Measurements from ENCODE around the gene CRACDL.

CRACDL gene

DNA sequence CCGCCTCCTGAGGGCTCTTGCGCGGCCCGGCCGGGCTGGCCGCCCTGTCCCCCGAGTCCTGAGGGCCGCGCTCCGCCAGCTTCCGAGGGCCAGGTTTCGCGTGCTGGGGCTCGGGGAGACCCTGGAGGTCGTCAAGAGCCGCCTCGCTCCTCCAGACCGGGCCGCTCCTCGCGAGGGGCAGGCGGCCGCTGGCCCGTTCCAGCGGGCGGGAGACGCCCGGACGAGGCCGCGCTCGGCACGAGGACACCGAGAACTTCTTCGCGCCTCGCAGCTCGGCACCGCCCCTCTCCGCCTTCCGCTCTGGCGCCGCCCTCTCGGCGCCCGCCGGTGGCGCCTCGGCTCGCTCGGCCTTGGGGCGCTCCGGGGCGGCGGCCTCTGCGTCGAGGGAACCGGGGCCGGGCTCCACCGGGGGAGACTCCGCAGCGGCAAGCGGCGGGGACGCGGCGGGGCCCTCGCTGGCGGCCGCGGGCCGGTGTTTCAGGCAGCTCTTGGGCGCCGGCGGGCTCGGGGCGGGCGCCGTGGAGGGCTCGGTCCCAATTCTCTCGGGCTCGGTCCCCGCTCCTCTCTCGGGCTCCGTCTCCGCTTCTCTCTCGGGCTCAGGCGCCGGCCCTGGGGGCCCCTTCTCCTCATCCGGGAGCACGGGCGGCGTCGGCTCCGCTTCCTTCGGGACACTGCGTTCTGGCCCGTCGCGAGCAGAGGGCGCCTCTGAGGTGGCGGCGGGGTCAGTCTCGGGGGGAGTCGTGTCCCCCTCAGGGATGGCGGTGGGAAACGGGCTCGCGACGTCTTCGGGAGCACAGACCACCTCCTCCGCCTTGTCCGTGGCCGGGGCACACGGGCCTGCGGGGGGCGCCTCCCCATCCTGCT, 113.5 kb downstream of the CRACDL start:
- DNase-seq (ENCODE audit: low read depth) = no peak

DNA sequence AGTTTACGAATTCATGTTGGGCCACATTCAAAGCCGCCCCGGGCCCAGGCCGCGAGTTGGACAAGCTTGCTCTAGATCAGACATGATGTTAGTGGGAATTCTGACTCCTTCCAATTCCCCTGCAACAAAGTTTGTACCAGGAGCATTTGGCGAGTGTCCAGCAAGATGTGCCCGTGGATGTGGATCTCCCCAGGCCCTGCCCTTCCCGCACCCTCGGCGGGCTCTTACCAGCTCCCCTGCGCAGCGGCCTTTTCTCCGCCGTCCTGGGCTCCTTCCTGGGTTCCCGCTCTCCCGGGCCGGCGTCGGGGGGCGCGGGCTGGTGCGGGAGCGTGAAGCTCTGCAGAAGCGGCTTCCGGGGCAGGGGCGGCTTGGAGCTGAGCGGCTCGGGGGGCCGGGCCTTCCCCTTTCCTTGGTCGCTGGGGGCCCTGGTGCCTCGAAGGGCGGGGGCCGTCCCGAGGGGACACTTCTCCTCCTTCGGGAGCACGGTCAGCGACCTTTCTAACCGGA, 114.3 kb downstream of the CRACDL start:
- DNase-seq (ENCODE audit: low read depth) = no peak

DNA sequence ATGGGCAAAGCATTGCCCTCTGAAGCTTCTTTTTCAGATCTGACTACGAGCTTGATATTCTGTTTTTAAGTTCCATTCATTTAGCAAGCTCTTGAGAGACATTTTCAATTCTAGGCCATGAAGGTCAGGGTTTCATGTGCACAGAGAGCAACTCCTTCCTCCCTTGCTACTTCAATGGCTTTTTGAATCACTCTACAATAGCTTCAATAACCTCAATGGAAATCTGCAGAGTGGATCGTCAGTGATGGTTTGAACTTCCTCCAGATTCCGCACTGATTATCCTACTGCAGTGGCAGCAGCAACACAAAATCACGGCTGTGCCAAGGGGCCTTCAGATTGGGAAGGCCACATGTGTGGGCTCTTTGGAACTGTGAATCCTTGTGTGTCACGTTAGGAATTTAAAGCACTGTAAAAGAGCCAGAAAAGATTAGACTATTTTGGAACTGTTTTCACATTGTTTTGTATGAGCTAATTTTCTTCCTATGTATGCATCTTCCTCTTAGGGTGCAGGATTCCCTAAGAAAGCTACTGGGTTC, 116.7 kb downstream of the CRACDL start:
- no peak for DNase-seq (ENCODE audit: low read depth)

DNA sequence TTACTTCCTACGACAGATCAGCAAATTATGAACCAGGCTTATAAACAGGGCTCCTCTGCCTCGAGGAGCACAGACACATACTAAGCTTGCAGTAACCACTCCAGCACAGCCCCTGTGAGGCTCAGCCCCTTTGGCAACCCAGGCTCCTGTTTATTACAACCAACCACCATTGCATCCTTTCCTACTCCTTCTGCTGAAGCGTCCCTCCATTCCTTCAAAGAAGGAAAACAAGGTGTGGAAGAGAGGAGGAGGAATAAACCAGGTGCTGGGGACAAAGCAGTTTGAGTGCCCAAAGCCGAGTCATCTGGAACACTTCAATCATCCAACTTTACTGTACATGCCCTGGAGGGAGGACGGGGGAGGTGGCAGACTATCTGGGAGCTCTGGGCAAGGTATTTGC, 117.9 kb downstream of the CRACDL start:
- DNase-seq (ENCODE audit: low read depth) = no peak

DNA sequence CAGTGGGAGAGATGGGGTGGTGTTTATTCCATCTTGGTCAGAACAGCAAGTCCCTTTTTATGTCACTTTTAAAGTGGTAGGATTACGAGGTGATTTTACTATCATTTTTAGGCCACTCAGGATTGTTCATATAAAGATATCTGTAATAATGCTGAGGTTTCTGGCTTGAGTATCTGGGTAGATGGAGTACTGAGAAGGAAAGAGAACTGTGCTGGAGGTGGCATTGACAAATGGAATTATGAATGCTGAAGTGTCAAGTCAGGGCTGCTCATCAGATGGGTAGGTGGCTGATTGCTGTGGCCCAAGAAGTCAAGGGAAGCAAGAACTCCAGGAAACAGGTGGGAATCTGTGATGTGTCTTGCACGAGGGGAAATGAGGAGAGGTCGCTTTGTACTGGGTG, 119.7 kb downstream of the CRACDL start:
- DNase-seq (ENCODE audit: low read depth) = no peak

DNA sequence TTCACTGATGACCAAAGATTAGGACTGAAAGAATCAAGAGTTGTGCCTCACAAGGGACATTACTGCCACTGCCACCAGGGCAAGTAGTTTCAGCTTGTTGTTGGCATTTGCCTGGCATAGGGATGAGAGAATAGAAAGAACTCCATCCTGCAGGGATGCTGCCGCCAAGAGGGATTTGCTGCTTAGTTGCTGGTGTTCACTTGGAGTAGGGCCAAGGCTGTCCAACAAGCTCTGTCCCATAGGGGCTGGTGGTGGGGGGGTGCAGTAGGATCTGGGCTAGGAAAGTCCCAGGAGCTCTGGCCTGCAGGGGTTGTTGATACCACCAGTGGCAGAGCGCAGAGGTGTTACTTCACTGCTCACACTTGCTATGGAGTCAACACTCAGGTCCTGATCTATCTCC, 120.2 kb downstream of the CRACDL start:
- no peak for DNase-seq (ENCODE audit: low read depth)

DNA sequence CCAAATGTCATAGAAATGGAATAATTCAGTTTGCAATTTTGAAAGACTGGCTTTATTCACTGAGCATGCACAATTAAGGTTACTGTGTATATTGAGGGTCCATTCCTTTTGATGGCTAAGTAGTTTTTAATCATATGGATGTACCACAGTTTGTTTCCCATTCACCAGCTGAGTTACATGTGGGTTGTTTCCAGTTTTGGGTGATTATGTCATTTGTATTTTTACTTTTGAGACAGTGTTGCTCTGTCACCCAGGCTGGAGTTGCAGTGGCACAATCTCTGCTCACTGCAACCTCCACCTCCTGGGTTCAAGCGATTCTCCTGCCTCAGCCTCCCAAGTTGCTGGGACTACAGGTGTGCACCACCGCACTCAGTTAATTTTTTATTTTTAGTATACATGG, 124.3 kb downstream of the CRACDL start:
- DNase-seq (ENCODE audit: low read depth) = no peak

DNA sequence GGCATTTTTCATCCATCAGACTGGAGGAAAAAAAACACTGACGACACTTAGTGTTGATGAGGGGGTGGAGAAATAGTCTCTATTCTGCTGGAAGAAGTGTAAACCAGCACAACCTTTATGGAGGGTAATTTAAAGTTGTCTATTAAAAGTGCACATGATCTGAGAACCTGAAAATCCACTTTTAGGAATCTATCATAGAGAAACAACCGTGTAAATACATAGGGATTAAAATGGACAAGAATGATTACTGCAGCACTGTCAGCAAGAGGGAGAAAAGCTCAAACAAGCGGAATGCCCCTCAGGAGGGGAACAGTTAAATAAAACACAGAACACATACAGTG, 125.5 kb downstream of the CRACDL start:
- no peak for DNase-seq (ENCODE audit: low read depth)

DNA sequence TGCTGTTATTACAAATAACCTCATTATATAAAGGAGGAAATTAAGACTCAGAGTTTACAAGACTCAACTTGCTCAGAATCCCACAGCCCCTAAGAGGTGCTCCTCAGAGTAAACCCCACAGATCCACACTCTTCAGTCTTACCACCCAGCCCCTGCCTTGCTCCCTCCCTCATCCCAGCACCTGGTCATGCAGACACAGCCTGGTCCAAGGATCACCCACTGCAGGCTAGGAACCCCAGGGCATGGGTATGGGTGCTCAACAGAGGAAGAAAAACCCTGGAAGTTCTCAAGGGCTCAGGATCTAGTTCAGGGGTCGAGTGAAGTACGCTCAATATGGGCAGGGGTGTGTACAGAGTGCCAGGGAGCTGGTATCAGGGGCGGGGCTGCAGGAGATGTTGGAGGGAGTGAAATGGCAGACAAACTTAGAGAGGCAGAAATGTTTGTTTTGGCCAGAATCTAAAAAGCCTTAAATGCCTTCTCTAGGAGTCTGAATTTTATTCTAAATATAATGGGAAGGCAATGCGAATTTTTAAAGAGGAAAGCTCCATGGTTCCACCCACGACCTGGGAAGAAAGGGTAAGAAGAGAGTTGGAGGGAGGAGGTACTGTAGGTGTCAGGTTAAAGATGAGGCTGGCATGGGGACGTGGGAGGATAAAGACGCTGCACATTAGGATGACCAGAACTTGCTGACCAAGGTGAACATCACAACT, 126.0 kb downstream of the CRACDL start:
- no peak for DNase-seq (ENCODE audit: low read depth)

DNA sequence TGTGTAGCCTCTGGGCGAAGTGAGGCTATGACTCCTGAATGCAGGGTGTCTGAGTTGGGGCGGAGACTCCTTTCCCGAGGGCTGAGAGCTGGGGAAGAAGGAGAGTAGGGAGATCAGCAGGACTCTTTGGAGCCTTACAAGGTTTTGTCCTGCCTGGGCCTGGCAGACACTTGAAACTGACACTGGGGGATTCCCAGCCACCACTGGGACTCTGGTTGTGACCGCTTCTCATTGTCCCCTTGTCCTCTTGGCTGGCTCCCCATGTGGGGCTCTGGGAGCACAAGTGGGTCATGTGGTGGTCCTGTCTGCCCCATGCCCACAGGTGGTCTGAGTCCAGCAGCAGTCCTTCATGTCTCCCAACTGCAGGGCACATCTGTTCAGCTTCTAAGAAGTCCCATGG, 126.9 kb downstream of the CRACDL start:
- no peak for DNase-seq (ENCODE audit: low read depth)

DNA sequence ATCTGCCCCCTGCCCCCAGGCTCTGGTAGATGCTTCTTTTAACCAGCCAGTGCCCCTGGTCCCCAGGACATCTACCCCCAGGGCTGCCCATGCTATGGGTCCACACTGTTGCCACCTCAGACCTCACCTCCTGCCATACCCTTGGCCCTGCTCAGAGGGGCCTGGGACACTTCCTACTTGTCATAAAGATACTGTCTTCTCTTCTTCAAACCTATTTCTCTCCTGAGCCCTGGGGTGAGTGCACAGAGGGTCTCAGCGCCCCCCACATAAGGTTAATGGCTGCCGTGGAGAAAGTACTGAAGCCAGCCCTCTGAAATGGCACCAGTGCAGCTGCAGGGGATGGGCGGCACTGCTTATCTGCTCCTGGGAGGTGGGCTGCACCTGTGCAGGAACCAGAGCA, 127.5 kb downstream of the CRACDL start:
- DNase-seq (ENCODE audit: low read depth) = no peak

DNA sequence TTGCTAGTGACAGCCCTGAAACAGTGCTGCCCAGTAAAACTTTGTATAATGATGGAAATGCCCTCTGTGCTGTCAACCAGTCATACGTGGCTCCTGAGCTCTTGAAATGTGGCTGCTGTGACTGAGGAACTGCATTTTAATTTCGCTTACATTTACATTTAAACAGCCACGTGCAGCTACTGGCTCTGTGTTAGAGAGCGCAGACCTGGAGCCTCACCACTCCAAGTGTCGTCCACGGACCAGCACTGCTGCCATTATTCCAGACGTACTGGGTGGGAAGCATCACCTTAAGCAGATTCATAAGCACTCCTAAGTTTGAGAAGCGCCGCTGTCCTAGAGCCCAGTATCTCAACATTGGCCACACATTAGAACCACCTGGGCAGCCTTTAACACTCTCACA, 128.1 kb downstream of the CRACDL start:
- DNase-seq (ENCODE audit: low read depth) = no peak

DNA sequence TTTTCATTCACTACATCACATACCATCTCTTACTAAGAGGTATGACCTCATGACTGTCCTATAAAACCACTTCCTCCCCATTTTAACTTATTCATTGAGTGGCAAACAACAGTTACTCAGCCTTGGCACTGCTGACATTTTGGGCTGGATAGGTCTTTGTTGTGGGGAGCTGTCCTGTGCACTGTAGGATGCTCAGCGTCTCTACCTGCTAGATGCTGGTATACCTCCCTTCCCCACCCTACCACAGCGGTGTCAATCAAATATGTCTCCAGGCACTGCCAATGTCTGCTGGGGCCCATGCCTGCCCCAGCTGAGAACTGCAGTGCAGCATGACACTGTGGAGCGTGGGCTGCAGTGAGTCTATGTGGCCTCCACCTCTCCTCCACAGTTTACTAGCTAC, 128.8 kb downstream of the CRACDL start:
- no peak for DNase-seq (ENCODE audit: low read depth)

DNA sequence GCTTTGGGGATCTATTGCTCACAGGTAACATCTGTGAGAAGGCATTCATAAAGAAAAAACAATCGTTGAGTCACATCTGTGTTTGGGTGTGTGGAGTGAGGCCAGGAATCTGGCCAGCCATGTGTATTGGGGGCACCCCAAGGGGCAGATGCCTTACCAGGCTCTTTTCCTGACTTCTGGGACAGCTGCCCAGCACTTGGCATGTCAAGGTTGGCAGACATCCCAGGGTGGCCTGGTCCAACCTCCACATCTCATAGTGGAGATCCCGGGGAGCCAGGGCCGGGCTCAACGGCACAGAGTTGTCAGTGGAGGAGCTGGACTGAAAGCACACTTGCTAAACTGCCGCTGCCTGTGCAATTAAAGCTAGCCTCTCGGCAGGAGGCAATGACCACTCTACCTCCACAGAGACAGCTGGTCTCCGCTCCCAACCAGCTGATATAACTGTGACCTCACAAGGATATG, 129.8 kb downstream of the CRACDL start:
- DNase-seq (ENCODE audit: low read depth) = no peak

DNA sequence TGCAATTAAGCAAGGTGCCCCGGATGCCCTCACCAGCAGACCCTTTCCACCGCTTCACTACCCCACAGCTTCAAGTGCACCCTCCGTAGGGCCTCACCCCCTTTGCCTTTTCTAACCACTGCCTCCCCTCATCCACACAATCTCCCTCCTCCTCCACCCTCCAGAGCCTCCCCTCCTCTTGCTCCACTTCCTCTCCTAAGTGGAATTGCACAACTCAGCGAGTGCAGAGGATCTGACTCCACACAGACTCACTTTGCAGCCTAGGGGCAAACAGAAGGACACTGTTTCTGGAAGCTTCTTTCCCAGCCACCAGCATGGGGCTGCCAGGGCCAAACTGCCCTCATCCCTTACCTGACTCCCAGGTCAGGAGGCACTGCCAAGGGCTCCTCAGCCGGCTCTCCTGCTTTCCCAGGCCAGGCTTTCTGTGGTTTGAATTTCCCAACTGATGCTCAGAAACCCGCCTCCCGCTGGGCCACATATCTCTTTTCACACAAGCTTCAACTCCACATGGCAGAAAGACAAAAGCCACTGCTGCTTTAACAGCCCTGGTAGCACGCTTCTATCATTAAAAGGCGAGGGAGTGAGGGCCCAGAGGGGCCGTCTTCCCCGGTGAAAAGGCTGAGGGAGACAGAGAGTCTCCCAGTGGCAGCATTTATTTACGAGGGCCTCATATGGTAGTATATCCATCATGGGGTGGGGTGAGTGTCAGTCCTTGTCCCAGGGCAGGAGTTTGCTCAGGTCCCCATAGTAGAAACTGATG, 130.4 kb downstream of the CRACDL start:
- DNase-seq (ENCODE audit: low read depth) = no peak

DNA sequence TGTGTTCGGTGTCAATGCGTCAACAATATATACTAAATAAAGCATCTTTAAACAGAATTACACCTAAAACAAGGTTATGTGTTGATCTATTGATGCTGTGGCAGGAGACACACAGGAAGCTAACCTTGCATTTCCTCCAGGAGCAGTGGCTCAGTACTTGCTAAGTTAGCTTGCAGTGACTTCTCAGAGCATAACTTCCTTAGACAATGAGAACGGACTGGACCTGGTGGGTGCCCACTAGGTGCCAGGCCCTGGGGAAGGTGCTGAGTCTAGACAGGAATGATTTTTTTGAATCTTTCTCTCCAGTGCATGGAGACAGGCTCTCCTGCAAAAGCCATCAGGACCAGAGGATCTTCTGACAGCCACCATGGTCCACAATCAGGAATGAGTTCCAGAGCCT, 131.3 kb downstream of the CRACDL start:
- no peak for DNase-seq (ENCODE audit: low read depth)

DNA sequence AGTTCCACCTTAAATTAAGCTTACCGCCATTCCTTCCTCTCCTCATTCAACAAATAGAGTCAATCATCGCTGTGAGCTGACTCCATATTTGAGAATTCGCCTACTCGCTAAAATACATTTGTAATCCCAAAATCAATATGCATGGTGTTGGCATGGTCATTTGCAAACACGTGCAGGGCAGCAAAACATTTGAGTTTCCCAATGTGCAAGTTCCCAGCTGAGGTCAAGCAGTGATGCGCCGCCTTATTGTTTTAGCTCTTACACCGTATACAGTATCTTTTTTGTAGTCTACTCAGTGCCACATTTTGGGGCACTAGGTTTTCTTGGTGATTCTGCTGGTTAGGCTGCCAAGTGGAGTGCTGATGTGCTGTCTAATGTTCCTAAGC, 131.8 kb downstream of the CRACDL start:
- no peak for DNase-seq (ENCODE audit: low read depth)

DNA sequence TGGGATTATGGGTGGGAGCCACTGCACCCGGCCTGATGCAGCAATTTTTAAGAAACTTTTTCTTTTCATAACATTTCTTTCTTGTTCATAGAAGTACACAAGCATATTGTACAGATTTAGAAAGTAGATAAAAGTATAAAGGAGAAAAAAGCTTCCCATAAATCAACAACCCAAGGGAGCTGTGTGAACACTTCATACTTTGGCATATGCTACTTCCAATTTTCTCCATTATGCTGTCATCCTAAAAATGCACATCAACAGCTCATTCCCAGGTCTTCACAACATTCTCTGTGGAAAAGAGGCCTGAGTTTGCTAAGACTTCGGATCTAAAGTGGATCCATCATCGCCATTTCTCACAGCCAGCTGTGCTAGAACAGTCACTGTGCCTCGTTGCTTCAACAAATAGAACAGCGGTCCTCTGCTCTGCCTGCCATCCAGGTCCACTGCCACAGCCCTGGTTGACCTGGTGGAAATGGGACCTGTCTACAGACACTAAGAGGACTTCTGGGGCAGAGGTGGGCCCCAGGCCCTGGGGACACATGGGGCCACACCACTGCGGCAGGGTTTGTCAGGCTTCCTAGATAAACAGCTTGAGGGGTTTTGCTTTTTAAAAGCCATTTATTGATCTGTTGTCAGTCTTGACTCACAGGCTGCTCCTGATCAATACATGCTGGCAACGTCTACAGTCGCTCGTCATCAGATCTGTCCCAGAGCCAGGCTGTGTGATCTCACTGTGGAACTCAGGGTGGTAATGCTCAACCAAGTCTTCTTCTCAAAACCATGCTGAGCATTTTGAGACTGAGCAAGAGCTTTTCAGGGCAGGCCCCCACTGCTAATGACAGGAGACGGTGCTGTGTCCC, 132.4 kb downstream of the CRACDL start:
- DNase-seq (ENCODE audit: low read depth) = no peak

DNA sequence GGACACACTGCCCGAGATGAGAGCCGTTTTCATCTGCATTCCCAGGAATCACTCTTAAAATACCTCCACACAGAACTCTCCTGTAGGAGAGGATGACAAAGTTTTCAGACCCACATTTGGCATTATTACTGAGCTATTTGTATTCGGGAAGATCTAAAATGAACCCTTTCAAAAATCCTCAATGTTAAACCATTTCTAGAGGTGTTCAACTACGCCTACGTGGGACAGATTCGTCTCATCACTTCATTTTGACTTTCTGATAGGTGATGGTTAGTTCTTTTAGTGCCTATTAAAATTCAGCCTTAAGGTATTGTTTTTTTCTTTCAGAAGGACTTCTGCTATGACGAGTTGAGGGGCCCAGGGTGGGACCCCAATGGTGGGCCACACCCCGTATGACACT, 133.7 kb downstream of the CRACDL start:
- DNase-seq (ENCODE audit: low read depth) = no peak

DNA sequence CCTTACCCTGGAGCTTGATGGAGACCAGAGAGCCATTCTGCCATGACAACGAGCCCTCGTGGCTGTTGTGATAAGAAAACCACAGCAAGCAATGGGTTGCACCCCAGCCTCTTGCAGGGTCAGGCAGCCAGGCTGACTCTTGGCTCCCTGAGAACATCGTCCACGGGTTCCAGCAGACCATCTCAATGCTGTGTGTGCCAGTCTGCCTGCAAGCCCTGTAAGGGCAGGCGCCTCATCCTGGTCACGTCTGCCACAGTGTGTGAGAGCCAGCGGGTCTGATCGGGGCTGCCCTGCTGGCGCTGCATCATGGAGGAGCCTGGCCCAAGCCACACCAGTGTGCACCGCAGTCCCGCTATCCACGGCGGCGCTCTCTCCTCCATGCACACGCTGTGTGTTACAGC, 134.1 kb downstream of the CRACDL start:
- no peak for DNase-seq (ENCODE audit: low read depth)

DNA sequence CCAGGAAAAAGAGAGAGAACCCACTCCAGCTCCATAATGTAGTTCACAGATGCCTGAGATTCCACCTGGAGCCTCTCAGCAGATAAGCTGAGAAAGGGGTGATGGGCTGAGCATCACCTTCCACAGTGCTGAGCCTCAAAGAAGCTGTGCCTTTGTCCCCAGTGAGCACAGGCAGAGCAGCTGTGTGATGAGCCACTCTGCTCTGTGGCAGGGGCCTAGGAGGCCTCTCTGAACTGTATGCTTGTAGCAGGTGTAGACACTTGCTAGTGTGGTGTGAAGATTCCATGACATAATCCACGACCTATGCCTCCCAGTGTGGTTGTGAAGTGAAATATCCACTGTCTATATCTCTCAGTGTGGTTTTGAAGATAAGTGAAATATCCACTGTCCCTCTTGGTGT, 134.7 kb downstream of the CRACDL start:
- no peak for DNase-seq (ENCODE audit: low read depth)

Data from CMK (cell line).